Activated naive CD4-positive, alpha-beta T cell treated with anti-CD3 and anti-CD28 coated beads, Interleukin-2, amount 10 ng/mL, durations not matched to agents 7 days and 5 days (primary cell): ENCODE data around the gene ARHGEF26.

Experiments used
- CTCF ChIA-PET: fragments of 350-600 bp; sonication (Branson Sonifier 250); formaldehyde crosslinking; loops from one replicate; lab custom pipeline; 2021; ENCODE audit warnings: antibody characterized with exemption; lab: Charles Lee
- DNase-seq: peaks from one replicate; pipeline ENCODE4 v3.0.0-alpha.2; 2020
- H3K27ac Mint-ChIP-seq: one replicate; pipeline ENCODE4 v1.8.0; 2021; ENCODE audit warnings: mild to moderate bottlenecking, moderate library complexity, mixed read lengths
- H3K27me3 Mint-ChIP-seq: one replicate; pipeline ENCODE4 v1.8.0; 2021; ENCODE audit warnings: mild to moderate bottlenecking, mixed read lengths
- H3K36me3 Mint-ChIP-seq: one replicate; pipeline ENCODE4 v1.8.0; 2021; ENCODE audit warnings: mixed read lengths
- H3K4me1 Mint-ChIP-seq: one replicate; pipeline ENCODE4 v1.8.0; 2021; ENCODE audit warnings: mixed read lengths
- H3K4me3 Mint-ChIP-seq: one replicate; pipeline ENCODE4 v1.8.0; 2021; ENCODE audit warnings: mild to moderate bottlenecking, moderate library complexity, mixed read lengths
- H3K9me3 Mint-ChIP-seq: one replicate; pipeline ENCODE4 v1.8.0; 2021; ENCODE audit warnings: mixed read lengths

ARHGEF26 gene

DNA sequence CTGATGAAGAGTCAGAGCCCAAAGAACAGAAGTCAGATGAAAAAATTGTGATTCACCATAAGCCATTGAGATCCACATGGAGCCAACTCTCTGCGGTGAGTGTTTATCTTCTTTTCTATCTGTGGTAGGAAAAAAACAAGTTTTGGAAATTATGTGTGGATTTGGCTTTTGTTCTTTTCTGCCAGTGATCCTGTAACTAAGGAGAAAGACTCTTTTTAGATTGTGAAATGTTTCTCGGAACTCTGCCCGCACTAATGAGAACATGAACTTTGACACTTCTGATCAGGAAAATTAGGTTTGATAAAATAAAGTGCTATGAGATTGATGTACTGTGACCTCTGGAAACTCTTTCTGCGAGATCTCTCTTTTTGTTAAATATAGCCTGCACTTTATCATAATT is 8.4 kb downstream of the ARHGEF26 start:
- Mint-ChIP-seq H3K27ac (no peak overlapping the region), H3K9me3 (no peaks in the 10 kb centered on the region), H3K4me1 (no peaks in the 10 kb centered on the region), H3K27me3 (peaks cover 12% of the 10 kb centered on the region), H3K36me3 (no peaks in the 10 kb centered on the region), H3K4me3 (no peak overlapping the region)
- DNase-seq: no peak
- CTCF ChIA-PET: no interaction called here

- no peaks in the 10 kb centered on the region for H3K4me1 Mint-ChIP-seq
- peaks cover 10% of the 10 kb centered on the region for H3K27me3 Mint-ChIP-seq
- no peak for DNase-seq
- no peak overlapping the region for H3K4me3 Mint-ChIP-seq
- H3K36me3 Mint-ChIP-seq: no peaks in the 10 kb centered on the region
- CTCF ChIA-PET: no interaction called here
- H3K9me3 Mint-ChIP-seq: no peaks in the 10 kb centered on the region
- no peak overlapping the region for H3K27ac Mint-ChIP-seq
These were observed 9.3 kb downstream of the ARHGEF26 start for GRCh38 chr3:154130540-154130939.

GRCh38 chr3:154131830-154132229 is 10.6 kb downstream of the ARHGEF26 start:
- CTCF ChIA-PET: no interaction called here
- H3K36me3 Mint-ChIP-seq: no peaks in the 10 kb centered on the region
- H3K4me3 Mint-ChIP-seq: no peak overlapping the region
- no peaks in the 10 kb centered on the region for H3K4me1 Mint-ChIP-seq
- H3K27me3 Mint-ChIP-seq: peaks cover 3% of the 10 kb centered on the region
- DNase-seq: no peak
- H3K27ac Mint-ChIP-seq: no peak overlapping the region
- no peaks in the 10 kb centered on the region for H3K9me3 Mint-ChIP-seq

GRCh38 chr3:154132777-154133375 is 11.7 kb downstream of the ARHGEF26 start:
- DNase-seq: no peak
- no peaks in the 10 kb centered on the region for H3K4me1 Mint-ChIP-seq
- no peaks in the 10 kb centered on the region for H3K9me3 Mint-ChIP-seq
- peaks cover 3% of the 10 kb centered on the region for H3K27me3 Mint-ChIP-seq
- no peaks in the 10 kb centered on the region for H3K36me3 Mint-ChIP-seq
- CTCF ChIA-PET: no interaction called here
- no peak overlapping the region for H3K4me3 Mint-ChIP-seq
- no peak overlapping the region for H3K27ac Mint-ChIP-seq

DNA sequence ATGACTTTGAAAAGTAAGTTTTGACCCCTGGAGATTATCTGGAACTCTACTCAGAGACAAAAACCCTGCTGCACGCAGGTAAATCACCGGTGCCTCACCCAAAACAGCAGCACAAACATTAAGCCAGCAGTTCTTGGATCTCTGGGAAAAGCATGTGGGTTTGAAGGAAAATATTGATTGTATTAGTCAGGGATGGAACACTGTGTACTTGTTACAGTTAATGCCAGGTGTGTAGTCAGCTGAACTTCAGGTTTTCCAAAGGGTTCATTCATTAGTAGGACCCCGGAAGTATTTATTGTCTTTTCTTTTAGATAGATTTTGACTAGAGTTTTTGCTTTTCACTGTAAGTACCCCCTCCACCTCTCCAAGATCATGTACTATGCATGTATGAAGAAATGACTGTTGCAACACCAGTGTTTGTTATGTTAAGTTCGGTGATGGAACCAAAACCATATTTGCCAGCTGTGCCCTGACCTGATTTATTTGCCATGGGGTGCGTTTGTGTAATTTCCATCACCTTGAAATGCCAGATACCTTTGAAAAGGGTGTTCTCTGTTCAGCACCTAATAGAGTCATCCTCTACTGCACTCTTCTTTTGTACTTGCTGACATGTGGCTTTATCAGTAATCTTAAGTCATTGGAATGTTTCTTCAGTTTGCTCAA is 14.5 kb downstream of the ARHGEF26 start:
- no peaks in the 10 kb centered on the region for H3K9me3 Mint-ChIP-seq
- no peaks in the 10 kb centered on the region for H3K36me3 Mint-ChIP-seq
- CTCF ChIA-PET: no interaction called here
- no peaks in the 10 kb centered on the region for H3K4me1 Mint-ChIP-seq
- DNase-seq: no peak
- H3K27ac Mint-ChIP-seq: no peak overlapping the region
- H3K27me3 Mint-ChIP-seq: peaks cover 10% of the 10 kb centered on the region
- no peak overlapping the region for H3K4me3 Mint-ChIP-seq

GRCh38 chr3:154137036-154137435 is 15.8 kb downstream of the ARHGEF26 start:
- H3K4me1 Mint-ChIP-seq: no peaks in the 10 kb centered on the region
- no peaks in the 10 kb centered on the region for H3K36me3 Mint-ChIP-seq
- no peak overlapping the region for H3K4me3 Mint-ChIP-seq
- H3K27me3 Mint-ChIP-seq: peaks cover 10% of the 10 kb centered on the region
- CTCF ChIA-PET: no interaction called here
- no peak overlapping the region for H3K27ac Mint-ChIP-seq
- no peaks in the 10 kb centered on the region for H3K9me3 Mint-ChIP-seq
- no peak for DNase-seq

GRCh38 chr3:154139996-154140436 is 18.8 kb downstream of the ARHGEF26 start:
- Mint-ChIP-seq H3K9me3 (no peaks in the 10 kb centered on the region), H3K27ac (no peak overlapping the region), H3K36me3 (no peaks in the 10 kb centered on the region), H3K27me3 (peaks cover 7% of the 10 kb centered on the region), H3K4me3 (no peak overlapping the region), H3K4me1 (no peaks in the 10 kb centered on the region)
- no peak for DNase-seq
- CTCF ChIA-PET: no interaction called here

GRCh38 chr3:154142608-154143007 is 21.4 kb downstream of the ARHGEF26 start:
- Mint-ChIP-seq H3K4me1 (no peaks in the 10 kb centered on the region), H3K4me3 (no peak overlapping the region), H3K27me3 (peaks cover 7% of the 10 kb centered on the region), H3K36me3 (no peaks in the 10 kb centered on the region), H3K9me3 (no peaks in the 10 kb centered on the region), H3K27ac (no peak overlapping the region)
- DNase-seq: no peak
- CTCF ChIA-PET: no interaction called here

- peaks cover 2% of the 10 kb centered on the region for H3K27me3 Mint-ChIP-seq
- H3K4me3 Mint-ChIP-seq: no peak overlapping the region
- H3K4me1 Mint-ChIP-seq: no peaks in the 10 kb centered on the region
- DNase-seq: no peak
- CTCF ChIA-PET: interaction anchor here (0.7 kb wide), 1 partner anchor 374 kb away, joined by 4 read pairs; no protein-coding TSS in a partner anchor
- H3K9me3 Mint-ChIP-seq: no peaks in the 10 kb centered on the region
- H3K27ac Mint-ChIP-seq: no peak overlapping the region
- H3K36me3 Mint-ChIP-seq: no peaks in the 10 kb centered on the region
These were observed 22.7 kb downstream of the ARHGEF26 start for GRCh38 chr3:154143873-154144272.

DNA sequence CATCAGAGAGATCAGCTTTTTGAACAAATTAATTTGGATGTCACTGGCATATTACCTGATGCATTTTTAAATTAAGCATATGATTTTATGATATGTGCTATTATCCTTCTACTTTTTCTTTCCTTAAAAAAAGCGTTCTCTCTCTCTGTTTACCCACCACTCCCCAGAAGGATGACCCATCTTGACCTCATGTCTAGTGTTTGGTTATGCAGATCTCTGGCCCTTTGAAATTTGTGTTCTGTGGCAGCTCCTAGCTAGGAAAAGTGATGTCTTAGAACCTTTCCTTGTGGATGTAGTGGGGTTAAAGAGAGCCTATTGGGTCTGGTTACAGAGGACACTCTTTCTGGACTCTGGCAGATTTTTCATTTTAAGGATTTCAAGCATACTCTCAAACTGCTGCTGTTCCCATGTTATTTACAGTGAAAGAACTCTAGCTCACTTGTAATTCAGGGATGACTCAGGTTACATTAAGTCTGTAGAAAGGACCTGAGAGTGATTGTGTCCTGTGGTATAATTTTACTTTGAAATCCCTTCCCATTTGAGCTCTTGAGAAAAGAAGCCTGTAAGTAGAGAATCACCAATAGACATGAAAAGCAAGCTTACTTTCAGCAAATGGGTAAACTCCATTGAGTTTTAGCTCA is 23.8 kb downstream of the ARHGEF26 start:
- H3K4me1 Mint-ChIP-seq: no peaks in the 10 kb centered on the region
- H3K9me3 Mint-ChIP-seq: no peaks in the 10 kb centered on the region
- CTCF ChIA-PET: no interaction called here
- no peaks in the 10 kb centered on the region for H3K36me3 Mint-ChIP-seq
- no peaks in the 10 kb centered on the region for H3K27me3 Mint-ChIP-seq
- no peak for DNase-seq
- no peak overlapping the region for H3K4me3 Mint-ChIP-seq
- H3K27ac Mint-ChIP-seq: no peak overlapping the region

DNA sequence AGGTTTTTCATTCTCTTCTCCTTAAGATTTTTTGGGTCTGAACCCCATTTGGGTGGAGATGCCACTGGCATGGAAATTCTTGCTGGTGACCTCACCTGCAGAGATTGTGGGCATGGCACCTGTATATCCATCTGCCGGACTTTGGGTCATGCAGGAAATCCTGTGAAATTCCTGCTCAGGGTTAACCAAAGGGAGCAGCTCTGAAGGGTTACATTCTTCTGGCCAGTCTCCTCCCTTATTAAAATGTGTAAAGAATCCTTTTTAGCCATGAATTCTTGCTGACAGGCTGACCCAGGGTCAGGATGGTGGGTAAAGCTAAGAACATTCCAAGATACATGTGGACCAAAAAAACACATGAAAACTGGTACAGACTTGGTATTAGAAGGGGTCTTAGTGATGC is 27.4 kb downstream of the ARHGEF26 start:
- no peak overlapping the region for H3K4me3 Mint-ChIP-seq
- no peak for DNase-seq
- CTCF ChIA-PET: no interaction called here

DNA sequence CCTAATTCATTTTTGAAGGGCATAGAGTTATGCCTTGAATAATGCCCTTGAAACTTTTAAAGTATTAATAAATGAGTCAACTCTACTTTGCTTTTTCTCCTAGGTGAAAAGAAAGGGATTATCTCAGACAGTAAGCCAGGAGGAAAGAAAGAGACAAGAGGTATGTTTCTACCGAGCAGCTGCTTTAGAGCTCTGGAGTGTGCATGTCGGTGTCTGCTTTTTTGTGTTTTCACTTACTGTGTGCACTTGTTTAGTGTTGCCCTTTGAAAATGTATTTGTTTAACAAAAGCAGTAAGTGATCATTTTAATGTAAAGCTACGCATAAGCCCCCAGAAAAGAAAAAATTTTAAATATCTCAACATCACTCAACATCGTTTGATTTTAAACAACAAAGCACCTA is 28.1 kb downstream of the ARHGEF26 start:
- no peak overlapping the region for H3K4me3 Mint-ChIP-seq
- CTCF ChIA-PET: no interaction called here
- no peak overlapping the region for H3K27ac Mint-ChIP-seq
- H3K36me3 Mint-ChIP-seq: no peaks in the 10 kb centered on the region
- no peaks in the 10 kb centered on the region for H3K9me3 Mint-ChIP-seq
- H3K4me1 Mint-ChIP-seq: no peaks in the 10 kb centered on the region
- no peak for DNase-seq
- H3K27me3 Mint-ChIP-seq: no peaks in the 10 kb centered on the region

More for the DNA sequence above, 27.4 kb downstream of the ARHGEF26 start:
- Mint-ChIP-seq H3K9me3 (no peaks in the 10 kb centered on the region), H3K27me3 (no peaks in the 10 kb centered on the region), H3K4me1 (no peaks in the 10 kb centered on the region), H3K36me3 (no peaks in the 10 kb centered on the region), H3K27ac (no peak overlapping the region)

- Mint-ChIP-seq H3K4me3 (no peak overlapping the region), H3K36me3 (no peaks in the 10 kb centered on the region), H3K4me1 (no peaks in the 10 kb centered on the region), H3K27me3 (no peaks in the 10 kb centered on the region), H3K27ac (no peak overlapping the region), H3K9me3 (no peaks in the 10 kb centered on the region)
- CTCF ChIA-PET: no interaction called here
- DNase-seq: no peak
These were observed 30.8 kb downstream of the ARHGEF26 start for GRCh38 chr3:154151969-154152368.

DNA sequence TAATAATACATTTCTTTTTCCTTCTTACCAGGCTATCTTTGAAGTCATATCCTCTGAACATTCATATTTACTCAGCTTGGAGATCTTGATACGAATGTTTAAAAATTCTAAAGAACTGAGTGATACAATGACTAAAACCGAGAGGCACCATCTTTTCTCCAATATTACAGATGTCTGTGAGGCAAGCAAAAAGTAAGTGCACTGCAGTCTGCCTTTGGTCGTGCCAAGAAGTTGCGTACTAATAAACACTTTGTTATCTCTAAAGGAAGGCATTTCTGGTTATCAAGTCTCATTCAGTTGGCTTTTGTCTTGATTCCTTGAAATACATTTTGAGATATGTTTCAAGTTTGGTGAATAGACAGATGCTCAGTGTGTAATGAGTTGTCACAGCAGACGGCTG is 31.6 kb downstream of the ARHGEF26 start:
- no peak for DNase-seq
- no peaks in the 10 kb centered on the region for H3K27me3 Mint-ChIP-seq
- no peaks in the 10 kb centered on the region for H3K4me1 Mint-ChIP-seq
- no peak overlapping the region for H3K4me3 Mint-ChIP-seq
- no peaks in the 10 kb centered on the region for H3K36me3 Mint-ChIP-seq
- H3K9me3 Mint-ChIP-seq: no peaks in the 10 kb centered on the region
- no peak overlapping the region for H3K27ac Mint-ChIP-seq
- CTCF ChIA-PET: no interaction called here

DNA sequence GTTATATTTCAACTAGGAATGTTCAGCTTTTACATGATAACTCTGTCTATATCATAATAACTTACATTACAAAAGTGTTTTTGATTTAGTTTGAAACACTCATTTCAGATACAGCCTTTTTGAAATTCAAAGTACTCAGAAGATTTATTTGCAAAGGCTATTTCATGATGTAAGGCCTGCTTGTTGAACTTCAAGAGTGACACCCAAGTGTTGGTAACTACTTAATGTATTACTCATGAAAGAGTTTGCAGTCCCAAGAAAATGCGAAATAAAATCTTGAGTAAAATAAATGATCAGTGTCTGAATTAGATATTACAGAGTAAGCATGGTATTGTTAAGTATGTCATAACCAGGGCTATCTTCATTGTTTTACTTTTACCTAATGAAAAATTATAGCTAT is 35.3 kb downstream of the ARHGEF26 start:
- no peak for DNase-seq
- Mint-ChIP-seq H3K4me1 (no peaks in the 10 kb centered on the region), H3K27me3 (peaks cover 4% of the 10 kb centered on the region), H3K4me3 (no peak overlapping the region), H3K36me3 (no peaks in the 10 kb centered on the region), H3K9me3 (no peaks in the 10 kb centered on the region), H3K27ac (no peak overlapping the region)
- CTCF ChIA-PET: no interaction called here
